Uterus (tissue), 4 donors: Measurements from ENCODE around the gene NTRK1. TPM values are rescaled to one million over a fixed set of nuclear protein-coding genes. Genes with fewer than 3 reads are reported as not detected.

Experiments used
- DNase-seq, 2 donors: peaks; one replicate each; pipeline ENCODE4 v3.0.0-alpha.2; 2019 to 2020
- H3K27ac ChIP-seq, 2 donors: fragments of 200-600 bp; sonication (generic); 1 replicate in 1 of 2; 2 replicates in 1 of 2; pipeline ENCODE4 v1.5.1; 2016 to 2018
- H3K27me3 ChIP-seq, 2 donors: fragments of 200-600 bp; sonication (generic); one replicate each; pipeline ENCODE4 v1.5.1; 2018 to 2019; ENCODE audit warnings: control low read depth in 1 of 2
- H3K36me3 ChIP-seq, 2 donors: fragments of 200-600 bp; sonication (generic); one replicate each; pipeline ENCODE4 v1.5.1; 2019; ENCODE audit warnings: control low read depth in 1 of 2
- H3K4me1 ChIP-seq, 2 donors: fragments of 200-600 bp; sonication (generic); one replicate each; pipeline ENCODE4 v1.5.1; 2018 to 2019; ENCODE audit warnings: control low read depth in 1 of 2
- H3K4me3 ChIP-seq, 2 donors: fragments of 200-600 bp; sonication (generic); 1 replicate in 1 of 2; 2 replicates in 1 of 2; pipeline ENCODE4 v1.5.1; 2018 to 2019; ENCODE audit warnings: mild to moderate bottlenecking in 1 of 2
- H3K9me3 ChIP-seq, 2 donors: fragments of 200-600 bp; sonication (generic); one replicate each; pipeline ENCODE4 v1.5.1; 2019; ENCODE audit warnings: control low read depth in 1 of 2
- POLR2A ChIP-seq, 2 donors: fragments of 450-650 bp; IDR thresholded peaks; one replicate each; pipeline ENCODE4 v1.6.1; 2016; ENCODE audit warnings: antibody characterized with exemption in 2 of 2, mild to moderate bottlenecking in 1 of 2, moderate library complexity in 1 of 2
- intact Hi-C: fragments of 100-400 bp; cut with DNase I; formaldehyde crosslinking; loops from one replicate; pipeline ENCODE4 v1.15.1; 2023; ENCODE audit warnings: low total_unique reads
- total RNA-seq, 4 donors: library from RNA; depleted of rRNA in 3 of 4; stranded (reverse); fragments of >200 nt in 3 of 4; gene quantifications; one replicate each; pipeline versions ENCODE4 v1.1.0 to v1.2.4, GENCODE V29; 2014 to 2023
- TF ChIP-seq, protein P1 (sequence below), 4 experiments: fragments of 200-600 bp in 2 of 4; fragments of 450-650 bp in 2 of 4; sonication (generic) in 2 of 4; IDR thresholded peaks; one replicate each; pipeline ENCODE4 v1.5.1; 2016 to 2019; ENCODE audit warnings: antibody characterized with exemption in 4 of 4, mild to moderate bottlenecking in 2 of 4, moderate library complexity in 1 of 4
- donor health status: DM: yes; HTN: yes; CAD: no.

Gene NTRK1
- total RNA-seq, 4 donors from 2014 or later, result 0.35 to 19.2 (median 3.6) TPM

DNA sequence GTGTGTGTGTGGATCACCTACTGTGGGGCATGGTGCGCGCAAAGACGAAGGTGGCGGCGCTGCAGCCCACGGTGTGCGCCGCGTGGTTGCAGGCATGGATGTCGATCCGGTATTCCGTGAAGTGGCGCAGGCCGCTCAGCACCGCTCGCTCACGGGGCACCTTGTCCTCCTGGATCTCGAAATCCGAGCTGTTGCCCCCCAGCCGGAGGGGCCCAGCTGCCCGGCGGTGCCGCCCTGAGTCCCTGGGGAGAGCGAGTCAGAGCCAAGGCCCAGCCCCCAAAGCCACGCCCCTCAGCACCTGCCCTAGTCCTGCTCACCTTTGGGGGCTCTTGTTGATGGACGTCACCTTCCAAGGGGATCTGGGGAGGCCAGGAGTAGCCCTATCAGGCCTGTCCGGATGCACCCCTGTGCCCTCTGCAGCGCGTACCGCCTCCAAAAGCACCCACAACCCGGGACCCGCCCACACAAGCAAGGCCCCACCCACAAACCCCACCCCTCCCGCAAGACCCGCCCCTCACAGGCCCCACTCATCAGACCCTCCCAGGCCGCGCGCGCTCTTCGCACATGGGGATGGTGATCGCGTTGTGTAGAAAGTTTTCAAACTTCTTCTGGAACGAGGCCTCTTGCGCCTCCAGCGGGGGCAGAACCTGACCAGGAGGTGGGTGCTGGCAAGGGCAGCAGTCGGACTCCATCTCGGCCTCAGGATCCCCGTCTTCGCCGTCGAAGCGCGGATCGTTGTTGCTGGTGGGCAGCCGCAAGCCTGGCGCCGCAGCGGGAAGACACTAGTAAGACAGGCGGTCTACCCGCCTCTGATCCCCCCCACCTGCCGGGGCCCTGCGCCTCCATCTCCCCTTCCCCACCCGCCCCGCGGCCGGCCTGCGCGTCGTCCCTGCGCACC lies 15.4 kb upstream of the NTRK1 start:
- intact Hi-C loops, result no loop called here
- peaks cover 4 to 8% of the 10 kb centered on the region in 2 donors for H3K27me3 ChIP-seq
- no peaks in the 10 kb centered on the region for H3K9me3 ChIP-seq
- H3K36me3 ChIP-seq, result no peaks in the 10 kb centered on the region
- TF ChIP-seq, protein P1, sequence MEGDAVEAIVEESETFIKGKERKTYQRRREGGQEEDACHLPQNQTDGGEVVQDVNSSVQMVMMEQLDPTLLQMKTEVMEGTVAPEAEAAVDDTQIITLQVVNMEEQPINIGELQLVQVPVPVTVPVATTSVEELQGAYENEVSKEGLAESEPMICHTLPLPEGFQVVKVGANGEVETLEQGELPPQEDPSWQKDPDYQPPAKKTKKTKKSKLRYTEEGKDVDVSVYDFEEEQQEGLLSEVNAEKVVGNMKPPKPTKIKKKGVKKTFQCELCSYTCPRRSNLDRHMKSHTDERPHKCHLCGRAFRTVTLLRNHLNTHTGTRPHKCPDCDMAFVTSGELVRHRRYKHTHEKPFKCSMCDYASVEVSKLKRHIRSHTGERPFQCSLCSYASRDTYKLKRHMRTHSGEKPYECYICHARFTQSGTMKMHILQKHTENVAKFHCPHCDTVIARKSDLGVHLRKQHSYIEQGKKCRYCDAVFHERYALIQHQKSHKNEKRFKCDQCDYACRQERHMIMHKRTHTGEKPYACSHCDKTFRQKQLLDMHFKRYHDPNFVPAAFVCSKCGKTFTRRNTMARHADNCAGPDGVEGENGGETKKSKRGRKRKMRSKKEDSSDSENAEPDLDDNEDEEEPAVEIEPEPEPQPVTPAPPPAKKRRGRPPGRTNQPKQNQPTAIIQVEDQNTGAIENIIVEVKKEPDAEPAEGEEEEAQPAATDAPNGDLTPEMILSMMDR (IDR thresholded peaks at IDR 0.05), result no peak
- no peak for TF ChIP-seq POLR2A (IDR thresholded peaks at IDR 0.05)
- no peak for DNase-seq
- no peak overlapping the region for H3K27ac ChIP-seq
- no peak overlapping the region for H3K4me3 ChIP-seq
- no peaks in the 10 kb centered on the region for H3K4me1 ChIP-seq

DNA sequence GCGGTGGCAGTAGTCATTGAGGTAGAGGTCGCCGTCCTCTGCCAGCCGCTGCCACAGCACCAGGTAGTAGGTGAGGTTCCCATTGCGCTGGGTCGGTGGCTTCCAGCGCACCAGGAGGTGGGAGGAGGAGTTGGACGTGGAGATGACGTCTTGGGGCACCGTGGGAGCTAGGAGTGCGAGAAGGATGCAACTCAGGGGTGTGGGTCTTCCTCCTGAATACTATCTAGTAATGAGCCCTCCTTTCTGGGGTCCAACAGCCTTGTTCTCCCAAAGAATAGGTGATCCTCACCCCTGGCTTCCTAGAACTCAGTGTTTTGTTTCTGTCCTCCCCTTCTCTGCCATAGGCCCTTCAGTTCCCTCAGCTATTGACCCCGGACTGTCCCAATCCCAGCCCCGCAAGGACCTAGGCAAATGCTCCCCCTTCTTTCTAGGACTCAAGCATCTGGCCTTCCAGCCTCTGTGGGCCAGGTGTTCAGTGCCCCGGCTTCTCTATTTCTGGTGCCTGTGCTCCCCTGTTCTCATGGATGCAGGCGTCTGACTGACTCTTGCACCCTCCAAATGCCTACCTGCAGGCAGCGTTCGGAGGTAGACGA lies 14.6 kb upstream of the NTRK1 start:
- Histone ChIP-seq H3K27me3 (peaks cover 4 to 8% of the 10 kb centered on the region in 2 donors), H3K4me3 (no peak overlapping the region), H3K36me3 (no peaks in the 10 kb centered on the region), H3K4me1 (no peaks in the 10 kb centered on the region), H3K9me3 (no peaks in the 10 kb centered on the region), H3K27ac (no peak overlapping the region)
- intact Hi-C loops, result no loop called here
- no peak for TF ChIP-seq POLR2A (IDR thresholded peaks at IDR 0.05)
- TF ChIP-seq, protein P1 (IDR thresholded peaks at IDR 0.05), result no peak
- no peak for DNase-seq

DNA sequence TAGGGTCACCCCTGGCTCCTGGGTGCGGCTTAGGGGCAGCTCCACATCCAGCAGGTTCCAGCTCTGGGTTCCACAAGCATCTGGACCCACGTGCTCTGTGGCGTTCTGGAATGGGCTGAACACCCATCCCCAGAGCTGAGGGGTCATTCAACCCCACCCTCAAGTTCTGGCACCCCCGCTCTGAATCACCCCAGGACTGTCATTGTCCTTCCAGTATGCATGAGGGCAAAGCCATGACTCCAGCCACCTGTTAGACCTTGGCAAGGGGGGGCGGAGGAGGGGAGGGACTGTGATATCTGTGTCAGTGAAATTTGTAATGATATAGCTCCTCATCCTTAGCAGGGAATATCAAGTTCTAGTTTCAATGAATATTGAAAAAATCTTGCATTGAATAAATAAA lies 14.0 kb upstream of the NTRK1 start:
- TF ChIP-seq, protein P1 (IDR thresholded peaks at IDR 0.05), result no peak
- no peak for TF ChIP-seq POLR2A (IDR thresholded peaks at IDR 0.05)
- Histone ChIP-seq H3K9me3 (no peaks in the 10 kb centered on the region), H3K4me1 (no peaks in the 10 kb centered on the region), H3K4me3 (no peak overlapping the region), H3K27me3 (peaks cover 4 to 8% of the 10 kb centered on the region in 2 donors), H3K36me3 (no peaks in the 10 kb centered on the region), H3K27ac (no peak overlapping the region)
- intact Hi-C loops, result no loop called here
- DNase-seq, result no peak

DNA sequence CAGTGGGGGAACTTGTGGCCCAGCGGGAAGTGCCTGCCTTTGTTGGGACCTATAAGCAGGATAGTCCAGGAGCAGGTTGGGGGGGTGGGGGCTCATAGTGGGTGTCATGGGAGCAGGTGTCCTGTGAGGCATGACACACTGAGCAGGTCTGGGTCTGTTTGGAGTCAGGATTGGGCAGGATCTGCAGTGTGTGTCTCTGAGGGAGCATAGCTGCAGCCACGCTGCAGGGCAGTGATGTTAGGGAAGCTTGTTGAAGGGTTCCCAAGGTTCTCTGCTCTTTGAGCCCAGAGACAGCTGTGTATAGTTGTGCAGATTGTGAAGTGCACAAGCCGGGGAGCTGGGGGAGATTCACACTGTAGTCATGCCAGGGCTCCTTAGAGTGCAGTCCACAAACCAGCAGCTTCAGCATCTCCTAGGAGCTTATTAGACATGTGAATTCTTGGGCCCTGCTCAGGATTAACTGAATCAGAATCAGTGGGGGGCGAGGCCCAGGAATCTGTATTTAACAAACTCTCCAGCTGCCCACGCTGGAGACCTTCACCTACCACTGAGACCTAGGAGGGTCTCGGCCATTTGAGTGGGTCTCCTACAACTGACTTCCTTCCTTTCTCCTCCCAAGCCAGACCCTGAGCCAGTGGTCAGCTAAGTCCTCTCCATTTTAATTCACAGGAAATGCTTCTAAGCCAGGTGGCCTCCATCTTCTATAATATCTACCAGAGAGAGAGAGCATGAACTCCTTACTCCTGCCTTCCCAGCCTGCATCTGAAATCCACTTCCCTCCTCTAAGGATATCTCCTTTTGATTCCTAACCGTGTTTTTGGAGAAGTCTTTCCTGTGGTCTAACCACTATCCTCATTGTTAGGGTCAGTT lies 12.8 kb upstream of the NTRK1 start:
- H3K36me3 ChIP-seq, result no peaks in the 10 kb centered on the region
- intact Hi-C loops, result no loop called here
- H3K27ac ChIP-seq, result no peak overlapping the region
- no peaks in the 10 kb centered on the region for H3K4me1 ChIP-seq
- TF ChIP-seq POLR2A (IDR thresholded peaks at IDR 0.05), result no peak
- TF ChIP-seq, protein P1 (IDR thresholded peaks at IDR 0.05), result no peak
- no peaks in the 10 kb centered on the region for H3K9me3 ChIP-seq
- H3K27me3 ChIP-seq, result peaks cover 4 to 8% of the 10 kb centered on the region in 2 donors
- DNase-seq, result no peak
- H3K4me3 ChIP-seq, result no peak overlapping the region
